ENCODE results near the gene FARSB. TPM values are rescaled to one million over a fixed set of nuclear protein-coding genes. Genes with fewer than 3 reads are reported as not detected.

The FARSB gene
- polyA plus RNA-seq, 3 donors: 5.8 to 10.9 (median 8.4) TPM

GRCh38 chr2:222532315-222532714 is 123.6 kb downstream of the FARSB start:
- Mint-ChIP-seq H3K9me3 (peaks cover 0 to 4% (median 0%) of the 10 kb centered on the region in 7 donors), H3K27me3 (ENCODE audit: low read depth in 3 of 3) (peaks cover 2 to 7% (median 7%) of the 10 kb centered on the region in 3 donors), H3K4me3 (no peak overlapping the region), H3K27ac (no peak overlapping the region), H3K36me3 (no peaks in the 10 kb centered on the region), H3K4me1 (no peaks in the 10 kb centered on the region)
- Histone ChIP-seq H3K9ac (ENCODE audit: insufficient read depth, low read length, poor library complexity, severe bottlenecking) (no peak overlapping the region), H3K79me2 (ENCODE audit: insufficient read depth, low read length) (no peaks in the 10 kb centered on the region), H3K27me3 (ENCODE audit: control insufficient read depth in 2 of 2, insufficient read depth in 2 of 2, low read length in 2 of 2) (no peaks in the 10 kb centered on the region), H4K20me1 (ENCODE audit: insufficient read depth, low read length) (no peaks in the 10 kb centered on the region), H3K4me2 (replicated peaks; ENCODE audit: extremely low read depth, low read length, poor library complexity, severe bottlenecking) (no peak overlapping the region), H2AFZ (ENCODE audit: insufficient read depth, low read depth, low read length, poor library complexity, severe bottlenecking) (no peak overlapping the region), H3K9me3 (replicated peaks in 1 of 2; ENCODE audit: control insufficient read depth in 1 of 2, insufficient read depth in 1 of 2, low read length in 2 of 2) (no peaks in the 10 kb centered on the region), H3K4me1 (ENCODE audit: control insufficient read depth in 1 of 2, insufficient read depth in 2 of 2, low read length in 2 of 2) (no peaks in the 10 kb centered on the region), H3K4me3 (replicated peaks in 1 of 3; ENCODE audit: low read depth in 2 of 3, low read length in 3 of 3) (no peak overlapping the region), H3K36me3 (replicated peaks in 1 of 2; ENCODE audit: control insufficient read depth in 1 of 2, insufficient read depth in 2 of 2, low read length in 2 of 2) (no peaks in the 10 kb centered on the region), H3K27ac (ENCODE audit: low read depth in 1 of 2, low read length in 2 of 2) (no peak overlapping the region)
- TF ChIP-seq, protein P1, sequence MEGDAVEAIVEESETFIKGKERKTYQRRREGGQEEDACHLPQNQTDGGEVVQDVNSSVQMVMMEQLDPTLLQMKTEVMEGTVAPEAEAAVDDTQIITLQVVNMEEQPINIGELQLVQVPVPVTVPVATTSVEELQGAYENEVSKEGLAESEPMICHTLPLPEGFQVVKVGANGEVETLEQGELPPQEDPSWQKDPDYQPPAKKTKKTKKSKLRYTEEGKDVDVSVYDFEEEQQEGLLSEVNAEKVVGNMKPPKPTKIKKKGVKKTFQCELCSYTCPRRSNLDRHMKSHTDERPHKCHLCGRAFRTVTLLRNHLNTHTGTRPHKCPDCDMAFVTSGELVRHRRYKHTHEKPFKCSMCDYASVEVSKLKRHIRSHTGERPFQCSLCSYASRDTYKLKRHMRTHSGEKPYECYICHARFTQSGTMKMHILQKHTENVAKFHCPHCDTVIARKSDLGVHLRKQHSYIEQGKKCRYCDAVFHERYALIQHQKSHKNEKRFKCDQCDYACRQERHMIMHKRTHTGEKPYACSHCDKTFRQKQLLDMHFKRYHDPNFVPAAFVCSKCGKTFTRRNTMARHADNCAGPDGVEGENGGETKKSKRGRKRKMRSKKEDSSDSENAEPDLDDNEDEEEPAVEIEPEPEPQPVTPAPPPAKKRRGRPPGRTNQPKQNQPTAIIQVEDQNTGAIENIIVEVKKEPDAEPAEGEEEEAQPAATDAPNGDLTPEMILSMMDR (IDR thresholded peaks at IDR 0.05): no peak
- intact Hi-C loops (cut with micrococcal nuclease): no loop called here
- no peak for DNase-seq
- 81% methylated on average over 2 of the region's 5 CpGs for WGBS (ENCODE audit: insufficient coverage)

DNA sequence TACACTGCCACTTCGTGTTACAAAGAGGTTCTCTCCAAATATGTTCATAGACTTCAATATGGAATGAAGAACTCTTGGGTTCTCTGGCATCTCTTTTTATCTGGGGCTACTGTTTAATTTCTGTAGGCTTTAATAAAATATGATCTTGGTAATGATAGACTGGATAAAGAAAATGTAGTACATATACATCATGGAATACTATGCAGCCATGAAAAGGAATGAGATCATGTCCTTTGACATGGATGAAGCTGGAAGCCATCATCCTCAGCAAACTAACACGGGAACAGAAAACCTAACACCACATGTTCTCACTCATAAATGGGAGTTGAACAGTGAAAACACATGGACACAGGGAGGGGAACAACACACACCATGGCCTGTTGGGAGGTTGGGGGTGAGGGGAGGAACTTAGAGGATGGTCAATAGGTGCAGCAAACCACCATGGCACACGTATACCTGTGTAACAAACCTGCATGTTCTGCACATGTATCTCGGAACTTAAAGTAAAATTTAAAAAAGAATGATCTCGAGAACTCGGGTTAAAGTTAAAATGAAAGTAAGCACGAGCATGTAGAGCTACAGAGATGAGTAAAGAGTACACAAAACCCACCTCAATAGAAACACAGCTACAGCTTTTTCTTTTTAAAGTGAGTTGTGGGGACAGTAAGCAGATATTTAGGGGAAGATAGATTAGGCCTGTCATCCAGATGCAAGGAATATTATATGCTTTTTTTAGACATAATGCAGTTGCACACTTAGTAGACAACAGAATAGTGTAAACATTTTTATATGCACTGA is 129.2 kb downstream of the FARSB start:
- Mint-ChIP-seq H3K4me1 (no peaks in the 10 kb centered on the region), H3K4me3 (no peak overlapping the region), H3K27me3 (ENCODE audit: low read depth in 3 of 3) (peaks cover 0 to 8% (median 3%) of the 10 kb centered on the region in 3 donors), H3K9me3 (peaks cover 0 to 4% (median 0%) of the 10 kb centered on the region in 7 donors), H3K27ac (no peak overlapping the region), H3K36me3 (no peaks in the 10 kb centered on the region)
- no peaks in the 10 kb centered on the region for H3K27me3 ChIP-seq (ENCODE audit: control insufficient read depth in 2 of 2, insufficient read depth in 2 of 2, low read length in 2 of 2)
- H2AFZ ChIP-seq (ENCODE audit: insufficient read depth, low read depth, low read length, poor library complexity, severe bottlenecking): no peak overlapping the region
- H3K9me3 ChIP-seq (replicated peaks in 1 of 2; ENCODE audit: control insufficient read depth in 1 of 2, insufficient read depth in 1 of 2, low read length in 2 of 2): no peaks in the 10 kb centered on the region
- H3K79me2 ChIP-seq (ENCODE audit: insufficient read depth, low read length): no peaks in the 10 kb centered on the region
- no peaks in the 10 kb centered on the region for H3K4me1 ChIP-seq (ENCODE audit: control insufficient read depth in 1 of 2, insufficient read depth in 2 of 2, low read length in 2 of 2)
- no peak overlapping the region for H3K4me2 ChIP-seq (replicated peaks; ENCODE audit: extremely low read depth, low read length, poor library complexity, severe bottlenecking)
- no peaks in the 10 kb centered on the region for H4K20me1 ChIP-seq (ENCODE audit: insufficient read depth, low read length)
- no peaks in the 10 kb centered on the region for H3K36me3 ChIP-seq (replicated peaks in 1 of 2; ENCODE audit: control insufficient read depth in 1 of 2, insufficient read depth in 2 of 2, low read length in 2 of 2)
- no peak overlapping the region for H3K4me3 ChIP-seq (replicated peaks in 1 of 3; ENCODE audit: low read depth in 2 of 3, low read length in 3 of 3)
- H3K9ac ChIP-seq (ENCODE audit: insufficient read depth, low read length, poor library complexity, severe bottlenecking): no peak overlapping the region
- intact Hi-C loops (cut with micrococcal nuclease): no loop called here
- TF ChIP-seq, protein P1 (IDR thresholded peaks at IDR 0.05): no peak
- DNase-seq: no peak
- H3K27ac ChIP-seq (ENCODE audit: low read depth in 1 of 2, low read length in 2 of 2): no peak overlapping the region
- 100% methylated on average over 1 of the region's 7 CpGs for WGBS (ENCODE audit: insufficient coverage)

Measured in CD14-positive monocyte (primary cell).